WTC11 (cell line): ENCODE measurements around the gene ASZ1. TPM values are rescaled to one million over a fixed set of nuclear protein-coding genes. Genes with fewer than 3 reads are reported as not detected.

Experiments used
- ATAC-seq: fragments of 200-7000 bp; cut with Tn5 transposase; 2 replicates; pipeline ENCODE4 v1.10.0; 2021; ENCODE audit warnings: mild to moderate bottlenecking, moderate library complexity
- CTCF ChIA-PET: fragments of 300-600 bp; sonication (Branson Sonifier 250); formaldehyde crosslinking; loops from one replicate; lab custom pipeline; 2021; ENCODE audit warnings: antibody characterized with exemption; lab: Charles Lee
- POLR2A ChIA-PET: fragments of 350-600 bp; sonication (Branson Sonifier 250); formaldehyde crosslinking; loops from one replicate; lab custom pipeline; 2021; ENCODE audit warnings: antibody characterized with exemption; lab: Charles Lee
- DNase-seq: peaks from one replicate; pipeline ENCODE4 v3.0.0; 2021; ENCODE audit warnings: low spot score
- H3K27ac Mint-ChIP-seq: 2 replicates; pipeline ENCODE4 v1.8.0; 2021; ENCODE audit warnings: mixed read lengths
- H3K27me3 Mint-ChIP-seq: 2 replicates; pipeline ENCODE4 v1.8.0; 2021; ENCODE audit warnings: low read depth, mild to moderate bottlenecking, moderate library complexity, mixed read lengths
- H3K36me3 Mint-ChIP-seq: 2 replicates; pipeline ENCODE4 v1.8.0; 2021; ENCODE audit warnings: mixed read lengths
- H3K4me1 Mint-ChIP-seq: 2 replicates; pipeline ENCODE4 v1.8.0; 2022; ENCODE audit warnings: mixed read lengths
- H3K4me3 Mint-ChIP-seq: 2 replicates; pipeline ENCODE4 v1.8.0; 2021; ENCODE audit warnings: mild to moderate bottlenecking, moderate library complexity, mixed read lengths
- H3K9me3 Mint-ChIP-seq: 2 replicates; pipeline ENCODE4 v1.8.0; 2021; ENCODE audit warnings: mixed read lengths
- GABPB1 ChIP-seq: sonication (generic); formaldehyde crosslinking; IDR thresholded peaks from 2 replicates; pipeline ENCODE4 v1.8.1; 2023; ENCODE audit warnings: mild to moderate bottlenecking, missing genetic modification reagents
- GTF2I ChIP-seq: fragments of 250-450 bp; sonication (Bioruptor Pico); conservative IDR thresholded peaks from 2 replicates; pipeline ENCODE4 v1.4.0; 2021; ENCODE audit warnings: mild to moderate bottlenecking
- JAZF1 ChIP-seq: fragments of 250-450 bp; sonication (Bioruptor Pico); IDR thresholded peaks from 2 replicates; pipeline ENCODE4 v1.9.0; 2021; ENCODE audit warnings: moderate library complexity, mild to moderate bottlenecking, inconsistent platforms
- NFE2L1 ChIP-seq: sonication (generic); formaldehyde crosslinking; IDR thresholded peaks from 2 replicates; pipeline ENCODE4 v1.8.1; 2023; ENCODE audit warnings: missing genetic modification reagents
- NFYB ChIP-seq: sonication (generic); formaldehyde crosslinking; conservative IDR thresholded peaks from 2 replicates; pipeline ENCODE4 v1.8.0; 2022; ENCODE audit warnings: low read depth, missing genetic modification reagents
- TCF7 ChIP-seq: sonication (generic); formaldehyde crosslinking; IDR thresholded peaks from 2 replicates; pipeline ENCODE4 v1.8.0; 2022; ENCODE audit warnings: mild to moderate bottlenecking, low read depth, missing genetic modification reagents, moderate library complexity
- TEAD1 ChIP-seq: sonication (generic); formaldehyde crosslinking; IDR thresholded peaks from 2 replicates; pipeline ENCODE4 v1.8.0; 2022; ENCODE audit warnings: mild to moderate bottlenecking, missing genetic modification reagents
- TP53 ChIP-seq: sonication (generic); formaldehyde crosslinking; IDR thresholded peaks from 2 replicates; pipeline ENCODE4 v1.8.1; 2023; ENCODE audit warnings: mild to moderate bottlenecking, missing genetic modification reagents
- ZBTB21 ChIP-seq: sonication (generic); formaldehyde crosslinking; IDR thresholded peaks from 2 replicates; pipeline ENCODE4 v1.8.1; 2023; ENCODE audit warnings: mild to moderate bottlenecking, missing genetic modification reagents, borderline replicate concordance
- ZNF121 ChIP-seq: sonication (generic); formaldehyde crosslinking; IDR thresholded peaks from 2 replicates; pipeline ENCODE4 v1.8.0; 2023; ENCODE audit warnings: missing genetic modification reagents
- ZNF423 ChIP-seq: fragments of 250-450 bp; sonication (Bioruptor Pico); IDR thresholded peaks from 2 replicates; pipeline ENCODE4 v2.1.2; 2022; ENCODE audit warnings: mild to moderate bottlenecking, moderate library complexity
- total RNA-seq: library from RNA; stranded (reverse); gene quantifications from 3 replicates; pipeline ENCODE4 v1.2.3, GENCODE V29; 2021
- TF ChIP-seq, protein P1 (sequence below): sonication (generic); formaldehyde crosslinking; IDR thresholded peaks from 2 replicates; pipeline ENCODE4 v1.8.0; 2022; ENCODE audit warnings: missing genetic modification reagents
- TF ChIP-seq, protein P2 (sequence below): sonication (generic); formaldehyde crosslinking; IDR thresholded peaks from 2 replicates; pipeline ENCODE4 v1.8.1; 2023; ENCODE audit warnings: mild to moderate bottlenecking, missing genetic modification reagents, borderline replicate concordance
- TF ChIP-seq, protein P3 (sequence below): sonication (generic); formaldehyde crosslinking; IDR thresholded peaks from 2 replicates; pipeline ENCODE4 v1.8.0; 2022; ENCODE audit warnings: mild to moderate bottlenecking, missing genetic modification reagents
- TF ChIP-seq, protein P4 (sequence below): fragments of 250-450 bp; sonication (Bioruptor Pico); IDR thresholded peaks from 2 replicates; pipeline ENCODE4 v1.9.0; 2021; ENCODE audit warnings: mild to moderate bottlenecking, borderline replicate concordance
- TF ChIP-seq, protein P5 (sequence below): fragments of 250-450 bp; sonication (Bioruptor Pico); IDR thresholded peaks from 2 replicates; pipeline ENCODE4 v2.1.2; 2022; ENCODE audit warnings: mild to moderate bottlenecking, moderate library complexity
- TF ChIP-seq, protein P6 (sequence below): sonication (generic); formaldehyde crosslinking; IDR thresholded peaks from 2 replicates; pipeline ENCODE4 v1.8.1; 2022; ENCODE audit warnings: low read depth, missing genetic modification reagents, borderline replicate concordance

Gene ASZ1
- total RNA-seq, 1 experiment from 2014 or later, result not detected

DNA sequence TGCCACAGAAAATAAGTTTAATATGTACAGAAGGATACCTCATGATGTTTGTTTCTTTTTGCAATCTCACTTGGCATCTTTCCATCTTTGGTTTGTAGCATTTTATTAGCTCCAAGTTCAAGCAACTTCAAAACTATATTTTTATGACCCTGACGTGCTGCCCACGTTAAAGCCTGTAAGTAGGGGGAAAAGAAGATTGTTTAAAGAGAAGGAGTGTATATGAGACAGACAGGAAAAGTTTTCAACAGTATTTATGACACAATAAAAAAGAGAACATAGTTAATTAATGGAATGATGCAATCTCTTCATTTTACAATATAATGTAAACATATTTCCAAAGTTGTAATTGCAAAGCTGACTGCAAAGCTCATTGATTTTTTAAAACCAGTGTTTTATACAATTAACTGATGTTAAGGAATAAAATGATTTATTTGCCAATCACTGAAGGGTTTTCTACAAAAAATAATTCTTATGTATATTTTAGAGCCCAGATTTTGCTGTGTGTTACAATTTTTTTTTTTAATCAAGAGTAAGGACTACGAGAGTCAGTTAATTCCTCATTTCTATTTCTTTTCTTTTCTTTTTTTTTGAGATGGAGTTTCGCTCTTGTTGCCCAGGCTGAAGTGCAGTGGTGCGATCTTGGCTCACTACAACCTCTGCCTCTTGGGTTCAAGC is 42.5 kb downstream of the ASZ1 start:
- Mint-ChIP-seq H3K27me3 (no peaks in the 10 kb centered on the region), H3K27ac (no peak overlapping the region), H3K36me3 (no peaks in the 10 kb centered on the region), H3K4me1 (no peaks in the 10 kb centered on the region), H3K9me3 (peaks cover 12% of the 10 kb centered on the region), H3K4me3 (no peak overlapping the region)
- TF ChIP-seq GABPB1 (no peak), NFYB (CRISPR knock-in tag) (no peak), ZNF121 (CRISPR knock-in tag) (no peak), NFE2L1 (no peak), GTF2I (CRISPR knock-in tag) (no peak), JAZF1 (CRISPR knock-in tag) (no peak), TP53 (no peak), TCF7 (CRISPR knock-in tag) (no peak), ZNF423 (CRISPR knock-in tag) (no peak), ZBTB21 (CRISPR knock-in tag) (no peak), TEAD1 (CRISPR knock-in tag) (no peak)
- TF ChIP-seq, protein P1, sequence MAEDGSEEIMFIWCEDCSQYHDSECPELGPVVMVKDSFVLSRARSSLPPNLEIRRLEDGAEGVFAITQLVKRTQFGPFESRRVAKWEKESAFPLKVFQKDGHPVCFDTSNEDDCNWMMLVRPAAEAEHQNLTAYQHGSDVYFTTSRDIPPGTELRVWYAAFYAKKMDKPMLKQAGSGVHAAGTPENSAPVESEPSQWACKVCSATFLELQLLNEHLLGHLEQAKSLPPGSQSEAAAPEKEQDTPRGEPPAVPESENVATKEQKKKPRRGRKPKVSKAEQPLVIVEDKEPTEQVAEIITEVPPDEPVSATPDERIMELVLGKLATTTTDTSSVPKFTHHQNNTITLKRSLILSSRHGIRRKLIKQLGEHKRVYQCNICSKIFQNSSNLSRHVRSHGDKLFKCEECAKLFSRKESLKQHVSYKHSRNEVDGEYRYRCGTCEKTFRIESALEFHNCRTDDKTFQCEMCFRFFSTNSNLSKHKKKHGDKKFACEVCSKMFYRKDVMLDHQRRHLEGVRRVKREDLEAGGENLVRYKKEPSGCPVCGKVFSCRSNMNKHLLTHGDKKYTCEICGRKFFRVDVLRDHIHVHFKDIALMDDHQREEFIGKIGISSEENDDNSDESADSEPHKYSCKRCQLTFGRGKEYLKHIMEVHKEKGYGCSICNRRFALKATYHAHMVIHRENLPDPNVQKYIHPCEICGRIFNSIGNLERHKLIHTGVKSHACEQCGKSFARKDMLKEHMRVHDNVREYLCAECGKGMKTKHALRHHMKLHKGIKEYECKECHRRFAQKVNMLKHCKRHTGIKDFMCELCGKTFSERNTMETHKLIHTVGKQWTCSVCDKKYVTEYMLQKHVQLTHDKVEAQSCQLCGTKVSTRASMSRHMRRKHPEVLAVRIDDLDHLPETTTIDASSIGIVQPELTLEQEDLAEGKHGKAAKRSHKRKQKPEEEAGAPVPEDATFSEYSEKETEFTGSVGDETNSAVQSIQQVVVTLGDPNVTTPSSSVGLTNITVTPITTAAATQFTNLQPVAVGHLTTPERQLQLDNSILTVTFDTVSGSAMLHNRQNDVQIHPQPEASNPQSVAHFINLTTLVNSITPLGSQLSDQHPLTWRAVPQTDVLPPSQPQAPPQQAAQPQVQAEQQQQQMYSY (CRISPR knock-in tag), result no peak
- TF ChIP-seq, protein P2, sequence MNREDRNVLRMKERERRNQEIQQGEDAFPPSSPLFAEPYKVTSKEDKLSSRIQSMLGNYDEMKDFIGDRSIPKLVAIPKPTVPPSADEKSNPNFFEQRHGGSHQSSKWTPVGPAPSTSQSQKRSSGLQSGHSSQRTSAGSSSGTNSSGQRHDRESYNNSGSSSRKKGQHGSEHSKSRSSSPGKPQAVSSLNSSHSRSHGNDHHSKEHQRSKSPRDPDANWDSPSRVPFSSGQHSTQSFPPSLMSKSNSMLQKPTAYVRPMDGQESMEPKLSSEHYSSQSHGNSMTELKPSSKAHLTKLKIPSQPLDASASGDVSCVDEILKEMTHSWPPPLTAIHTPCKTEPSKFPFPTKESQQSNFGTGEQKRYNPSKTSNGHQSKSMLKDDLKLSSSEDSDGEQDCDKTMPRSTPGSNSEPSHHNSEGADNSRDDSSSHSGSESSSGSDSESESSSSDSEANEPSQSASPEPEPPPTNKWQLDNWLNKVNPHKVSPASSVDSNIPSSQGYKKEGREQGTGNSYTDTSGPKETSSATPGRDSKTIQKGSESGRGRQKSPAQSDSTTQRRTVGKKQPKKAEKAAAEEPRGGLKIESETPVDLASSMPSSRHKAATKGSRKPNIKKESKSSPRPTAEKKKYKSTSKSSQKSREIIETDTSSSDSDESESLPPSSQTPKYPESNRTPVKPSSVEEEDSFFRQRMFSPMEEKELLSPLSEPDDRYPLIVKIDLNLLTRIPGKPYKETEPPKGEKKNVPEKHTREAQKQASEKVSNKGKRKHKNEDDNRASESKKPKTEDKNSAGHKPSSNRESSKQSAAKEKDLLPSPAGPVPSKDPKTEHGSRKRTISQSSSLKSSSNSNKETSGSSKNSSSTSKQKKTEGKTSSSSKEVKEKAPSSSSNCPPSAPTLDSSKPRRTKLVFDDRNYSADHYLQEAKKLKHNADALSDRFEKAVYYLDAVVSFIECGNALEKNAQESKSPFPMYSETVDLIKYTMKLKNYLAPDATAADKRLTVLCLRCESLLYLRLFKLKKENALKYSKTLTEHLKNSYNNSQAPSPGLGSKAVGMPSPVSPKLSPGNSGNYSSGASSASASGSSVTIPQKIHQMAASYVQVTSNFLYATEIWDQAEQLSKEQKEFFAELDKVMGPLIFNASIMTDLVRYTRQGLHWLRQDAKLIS (CRISPR knock-in tag), result no peak
- TF ChIP-seq, protein P3, sequence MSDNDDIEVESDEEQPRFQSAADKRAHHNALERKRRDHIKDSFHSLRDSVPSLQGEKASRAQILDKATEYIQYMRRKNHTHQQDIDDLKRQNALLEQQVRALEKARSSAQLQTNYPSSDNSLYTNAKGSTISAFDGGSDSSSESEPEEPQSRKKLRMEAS (CRISPR knock-in tag), result no peak
- TF ChIP-seq, protein P4, sequence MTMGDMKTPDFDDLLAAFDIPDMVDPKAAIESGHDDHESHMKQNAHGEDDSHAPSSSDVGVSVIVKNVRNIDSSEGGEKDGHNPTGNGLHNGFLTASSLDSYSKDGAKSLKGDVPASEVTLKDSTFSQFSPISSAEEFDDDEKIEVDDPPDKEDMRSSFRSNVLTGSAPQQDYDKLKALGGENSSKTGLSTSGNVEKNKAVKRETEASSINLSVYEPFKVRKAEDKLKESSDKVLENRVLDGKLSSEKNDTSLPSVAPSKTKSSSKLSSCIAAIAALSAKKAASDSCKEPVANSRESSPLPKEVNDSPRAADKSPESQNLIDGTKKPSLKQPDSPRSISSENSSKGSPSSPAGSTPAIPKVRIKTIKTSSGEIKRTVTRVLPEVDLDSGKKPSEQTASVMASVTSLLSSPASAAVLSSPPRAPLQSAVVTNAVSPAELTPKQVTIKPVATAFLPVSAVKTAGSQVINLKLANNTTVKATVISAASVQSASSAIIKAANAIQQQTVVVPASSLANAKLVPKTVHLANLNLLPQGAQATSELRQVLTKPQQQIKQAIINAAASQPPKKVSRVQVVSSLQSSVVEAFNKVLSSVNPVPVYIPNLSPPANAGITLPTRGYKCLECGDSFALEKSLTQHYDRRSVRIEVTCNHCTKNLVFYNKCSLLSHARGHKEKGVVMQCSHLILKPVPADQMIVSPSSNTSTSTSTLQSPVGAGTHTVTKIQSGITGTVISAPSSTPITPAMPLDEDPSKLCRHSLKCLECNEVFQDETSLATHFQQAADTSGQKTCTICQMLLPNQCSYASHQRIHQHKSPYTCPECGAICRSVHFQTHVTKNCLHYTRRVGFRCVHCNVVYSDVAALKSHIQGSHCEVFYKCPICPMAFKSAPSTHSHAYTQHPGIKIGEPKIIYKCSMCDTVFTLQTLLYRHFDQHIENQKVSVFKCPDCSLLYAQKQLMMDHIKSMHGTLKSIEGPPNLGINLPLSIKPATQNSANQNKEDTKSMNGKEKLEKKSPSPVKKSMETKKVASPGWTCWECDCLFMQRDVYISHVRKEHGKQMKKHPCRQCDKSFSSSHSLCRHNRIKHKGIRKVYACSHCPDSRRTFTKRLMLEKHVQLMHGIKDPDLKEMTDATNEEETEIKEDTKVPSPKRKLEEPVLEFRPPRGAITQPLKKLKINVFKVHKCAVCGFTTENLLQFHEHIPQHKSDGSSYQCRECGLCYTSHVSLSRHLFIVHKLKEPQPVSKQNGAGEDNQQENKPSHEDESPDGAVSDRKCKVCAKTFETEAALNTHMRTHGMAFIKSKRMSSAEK (CRISPR knock-in tag), result no peak
- TF ChIP-seq, protein P5, sequence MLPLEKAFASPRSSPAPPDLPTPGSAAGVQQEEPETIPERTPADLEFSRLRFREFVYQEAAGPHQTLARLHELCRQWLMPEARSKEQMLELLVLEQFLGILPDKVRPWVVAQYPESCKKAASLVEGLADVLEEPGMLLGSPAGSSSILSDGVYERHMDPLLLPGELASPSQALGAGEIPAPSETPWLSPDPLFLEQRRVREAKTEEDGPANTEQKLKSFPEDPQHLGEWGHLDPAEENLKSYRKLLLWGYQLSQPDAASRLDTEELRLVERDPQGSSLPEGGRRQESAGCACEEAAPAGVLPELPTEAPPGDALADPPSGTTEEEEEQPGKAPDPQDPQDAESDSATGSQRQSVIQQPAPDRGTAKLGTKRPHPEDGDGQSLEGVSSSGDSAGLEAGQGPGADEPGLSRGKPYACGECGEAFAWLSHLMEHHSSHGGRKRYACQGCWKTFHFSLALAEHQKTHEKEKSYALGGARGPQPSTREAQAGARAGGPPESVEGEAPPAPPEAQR (CRISPR knock-in tag), result no peak
- TF ChIP-seq, protein P6, sequence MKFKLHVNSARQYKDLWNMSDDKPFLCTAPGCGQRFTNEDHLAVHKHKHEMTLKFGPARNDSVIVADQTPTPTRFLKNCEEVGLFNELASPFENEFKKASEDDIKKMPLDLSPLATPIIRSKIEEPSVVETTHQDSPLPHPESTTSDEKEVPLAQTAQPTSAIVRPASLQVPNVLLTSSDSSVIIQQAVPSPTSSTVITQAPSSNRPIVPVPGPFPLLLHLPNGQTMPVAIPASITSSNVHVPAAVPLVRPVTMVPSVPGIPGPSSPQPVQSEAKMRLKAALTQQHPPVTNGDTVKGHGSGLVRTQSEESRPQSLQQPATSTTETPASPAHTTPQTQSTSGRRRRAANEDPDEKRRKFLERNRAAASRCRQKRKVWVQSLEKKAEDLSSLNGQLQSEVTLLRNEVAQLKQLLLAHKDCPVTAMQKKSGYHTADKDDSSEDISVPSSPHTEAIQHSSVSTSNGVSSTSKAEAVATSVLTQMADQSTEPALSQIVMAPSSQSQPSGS (CRISPR knock-in tag), result no peak
- ATAC-seq (no peak), DNase-seq (no peak)
- ChIA-PET POLR2A (interaction anchor here (0.6 kb wide), 1 partner anchor 13 kb away, joined by 3 read pairs; no protein-coding TSS in a partner anchor), CTCF (interaction anchor here (1.2 kb wide), 1 partner anchor 172 kb away, joined by 4 read pairs; no protein-coding TSS in a partner anchor)
